GM12801 (cell line): ENCODE results near the gene NRXN3.

ENCODE experiments used
- CTCF ChIP-seq: IDR thresholded peaks from one replicate; pipeline ENCODE4 v1.5.1; 2011; ENCODE audit warnings: control low read depth; ENCODE audit not compliant: insufficient read length; ENCODE audit errors: extremely low read depth

The NRXN3 gene

GRCh38 chr14:79465651-79466050 is 1295.5 kb downstream of the NRXN3 start:
- TF ChIP-seq CTCF: no peak

- no peak for TF ChIP-seq CTCF
Measured at GRCh38 chr14:79466938-79467527, 1296.9 kb downstream of the NRXN3 start.

- no peak for TF ChIP-seq CTCF
Measured at GRCh38 chr14:79467835-79468234, 1297.7 kb downstream of the NRXN3 start.

GRCh38 chr14:79468486-79468885 is 1298.3 kb downstream of the NRXN3 start:
- no peak for TF ChIP-seq CTCF

GRCh38 chr14:79473651-79474050 is 1303.5 kb downstream of the NRXN3 start:
- no peak for TF ChIP-seq CTCF

- TF ChIP-seq CTCF: no peak
Measured at GRCh38 chr14:79475887-79476532, 1305.8 kb downstream of the NRXN3 start.

- no peak for TF ChIP-seq CTCF
Measured at GRCh38 chr14:79476552-79476951, 1306.4 kb downstream of the NRXN3 start.

- TF ChIP-seq CTCF: no peak
Measured at GRCh38 chr14:79480212-79480611, 1310.0 kb downstream of the NRXN3 start.
